ENCODE measurements around the gene BRIX1. TPM values are rescaled to one million over a fixed set of nuclear protein-coding genes. Genes with fewer than 3 reads are reported as not detected.

Gene BRIX1
- total and polyA plus RNA-seq, 12 donors: 9.5 to 17.2 (median 14.9) TPM

- no peak for ATAC-seq
- DNase-seq: no peak
- H3K9me3 ChIP-seq: no peaks in the 10 kb centered on the region
- no peak for TF ChIP-seq CTCF (IDR thresholded peaks at IDR 0.05)
- intact Hi-C loops (cut with DNase I): no loop called here
- 98 to 100% methylated on average over 1 of the region's 1 CpG for WGBS, 2 donors
- no peaks in the 10 kb centered on the region for H3K36me3 ChIP-seq
- no peak overlapping the region for H3K4me3 ChIP-seq
- H3K27ac ChIP-seq: no peak overlapping the region
- H3K27me3 ChIP-seq: no peaks in the 10 kb centered on the region
- H3K4me1 ChIP-seq: peaks cover 0 to 2% (median 0%) of the 10 kb centered on the region in 9 donors
Observed at GRCh38 chr5:34868791-34869190, 46.7 kb upstream of the BRIX1 start.

GRCh38 chr5:34869256-34869655 lies 46.3 kb upstream of the BRIX1 start:
- H3K36me3 ChIP-seq: no peaks in the 10 kb centered on the region
- no peak for ATAC-seq
- H3K9me3 ChIP-seq: no peaks in the 10 kb centered on the region
- no peak for TF ChIP-seq CTCF (IDR thresholded peaks at IDR 0.05)
- no peaks in the 10 kb centered on the region for H3K4me1 ChIP-seq
- H3K27me3 ChIP-seq: no peaks in the 10 kb centered on the region
- WGBS, 2 donors: 73 to 78% methylated on average over 1 of the region's 1 CpG
- no peak overlapping the region for H3K4me3 ChIP-seq
- H3K27ac ChIP-seq: no peak overlapping the region
- no peak for DNase-seq
- intact Hi-C loops (cut with DNase I): no loop called here

GRCh38 chr5:34870382-34870781 lies 45.1 kb upstream of the BRIX1 start:
- H3K27me3 ChIP-seq: no peaks in the 10 kb centered on the region
- ATAC-seq (no peak), DNase-seq (no peak)
- no peak overlapping the region for H3K4me3 ChIP-seq
- no peak for TF ChIP-seq CTCF (IDR thresholded peaks at IDR 0.05)
- intact Hi-C loops (cut with DNase I): no loop called here
- WGBS, 2 donors: 94 to 95% methylated on average over 2 of the region's 2 CpGs
- no peaks in the 10 kb centered on the region for H3K36me3 ChIP-seq
- peaks cover 0 to 6% (median 1%) of the 10 kb centered on the region in 11 donors for H3K9me3 ChIP-seq
- H3K4me1 ChIP-seq: no peaks in the 10 kb centered on the region
- no peak overlapping the region for H3K27ac ChIP-seq

- intact Hi-C loops (cut with DNase I): no loop called here
- no peak for DNase-seq
- no peaks in the 10 kb centered on the region for H3K27me3 ChIP-seq
- no peaks in the 10 kb centered on the region for H3K4me1 ChIP-seq
- H3K4me3 ChIP-seq: no peak overlapping the region
- TF ChIP-seq CTCF (IDR thresholded peaks at IDR 0.05): no peak
- H3K36me3 ChIP-seq: no peaks in the 10 kb centered on the region
- H3K9me3 ChIP-seq: peaks cover 0 to 37% (median 17%) of the 10 kb centered on the region in 11 donors
- no peak for ATAC-seq
- no peak overlapping the region for H3K27ac ChIP-seq
Observed at GRCh38 chr5:34876275-34876674, 39.2 kb upstream of the BRIX1 start.

- no peaks in the 10 kb centered on the region for H3K27me3 ChIP-seq
- intact Hi-C loops (cut with DNase I): no loop called here
- DNase-seq (no peak), ATAC-seq (no peak)
- no peak for TF ChIP-seq CTCF (IDR thresholded peaks at IDR 0.05)
- H3K27ac ChIP-seq: no peak overlapping the region
- H3K4me3 ChIP-seq: no peak overlapping the region
- no peaks in the 10 kb centered on the region for H3K4me1 ChIP-seq
- H3K9me3 ChIP-seq: peaks cover 0 to 28% (median 8%) of the 10 kb centered on the region in 11 donors
- no peaks in the 10 kb centered on the region for H3K36me3 ChIP-seq
Observed at GRCh38 chr5:34881246-34881645, 34.3 kb upstream of the BRIX1 start.
